Fibroblast of lung (primary cell): ENCODE results near the gene LSAMP. TPM values are rescaled to one million over a fixed set of nuclear protein-coding genes. Genes with fewer than 3 reads are reported as not detected.

ENCODE experiments used
- DNase-seq, 2 donors: peaks; one replicate each; pipeline versions ENCODE4 v3.0.0 to v3.0.0-alpha.2; 2010; ENCODE audit warnings: low read depth in 2 of 2
- H2AFZ ChIP-seq: 2 replicates; pipeline ENCODE4 v1.5.1; 2012; ENCODE audit warnings: low read length, control low read depth, inconsistent platforms
- H3K27ac ChIP-seq: 2 replicates; pipeline ENCODE4 v1.5.1; 2011; ENCODE audit warnings: low read length, control low read depth; ENCODE audit not compliant: insufficient read depth
- H3K27me3 ChIP-seq: 2 replicates; pipeline ENCODE4 v1.5.1; 2011; ENCODE audit warnings: mild to moderate bottlenecking, low read length; ENCODE audit not compliant: control insufficient read depth, insufficient read depth
- H3K36me3 ChIP-seq: 2 replicates; pipeline ENCODE4 v1.5.1; 2011; ENCODE audit warnings: low read length; ENCODE audit not compliant: control insufficient read depth, insufficient read depth
- H3K4me1 ChIP-seq: 2 replicates; pipeline ENCODE4 v1.5.1; 2011; ENCODE audit warnings: low read length; ENCODE audit not compliant: control insufficient read depth, insufficient read depth; ENCODE audit errors: extremely low read depth
- H3K4me2 ChIP-seq: 2 replicates; pipeline ENCODE4 v1.5.1; 2011; ENCODE audit warnings: low read length, control low read depth; ENCODE audit not compliant: insufficient read depth; ENCODE audit errors: extremely low read depth
- H3K4me3 ChIP-seq, 4 experiments: fragments of 200-600 bp in 1 of 4; sonication (generic) in 1 of 4; replicated peaks in 1 of 4; 2 replicates each; pipeline ENCODE4 v1.5.1; 2011 to 2016; ENCODE audit warnings: low read length in 4 of 4, low read depth in 3 of 4, mild to moderate bottlenecking in 3 of 4, control low read depth in 2 of 4, inconsistent platforms in 1 of 4, mixed read lengths in 1 of 4; ENCODE audit not compliant: insufficient read depth in 1 of 4; ENCODE audit errors: control extremely low read depth in 1 of 4
- H3K79me2 ChIP-seq: 2 replicates; pipeline ENCODE4 v1.5.1; 2012; ENCODE audit warnings: mild to moderate bottlenecking, low read length, inconsistent platforms; ENCODE audit not compliant: control insufficient read depth, insufficient read depth
- H3K9ac ChIP-seq: 2 replicates; pipeline ENCODE4 v1.5.1; 2011; ENCODE audit warnings: mild to moderate bottlenecking, low read length, control low read depth; ENCODE audit not compliant: insufficient read depth
- H3K9me3 ChIP-seq: 2 replicates; pipeline ENCODE4 v1.5.1; 2012; ENCODE audit warnings: low read depth, low read length; ENCODE audit not compliant: control insufficient read depth, insufficient read depth
- H4K20me1 ChIP-seq: 2 replicates; pipeline ENCODE4 v1.5.1; 2011; ENCODE audit warnings: low read length; ENCODE audit not compliant: control insufficient read depth, insufficient read depth; ENCODE audit errors: extremely low read depth
- CTCF ChIP-seq, 2 donors: IDR thresholded peaks in 1 of 2; conservative IDR thresholded peaks in 1 of 2; 1 replicate in 1 of 2; 2 replicates in 1 of 2; pipeline ENCODE4 v1.5.1; 2011 to 2012; ENCODE audit warnings: low read length in 2 of 2, control low read depth in 1 of 2, inconsistent platforms in 1 of 2, low read depth in 1 of 2, mild to moderate bottlenecking in 1 of 2
- EZH2 ChIP-seq: IDR thresholded peaks from 2 replicates; pipeline ENCODE4 v1.5.1; 2012; ENCODE audit warnings: low read length, control low read depth, mild to moderate bottlenecking; ENCODE audit errors: missing control alignments
- polyA plus RNA-seq, 2 donors: library from polyadenylated mRNA; depleted of rRNA in 1 of 2; stranded (reverse) in 1 of 2; unstranded in 1 of 2; fragments of >200 nt; gene quantifications; 2 replicates each; pipeline ENCODE4 v1.2.1, GENCODE V29; 2011 to 2012; ENCODE audit warnings: missing spikeins in 1 of 2
- total RNA-seq: library from RNA; depleted of rRNA; stranded (reverse); fragments of >200 nt; gene quantifications from 2 replicates; pipeline ENCODE4 v1.2.1, GENCODE V29; 2014

LSAMP gene
- total and polyA plus RNA-seq, 2 donors (not counting 1 experiment from before 2014, with no cell fraction given), result 4.8 to 5.9 TPM

DNA sequence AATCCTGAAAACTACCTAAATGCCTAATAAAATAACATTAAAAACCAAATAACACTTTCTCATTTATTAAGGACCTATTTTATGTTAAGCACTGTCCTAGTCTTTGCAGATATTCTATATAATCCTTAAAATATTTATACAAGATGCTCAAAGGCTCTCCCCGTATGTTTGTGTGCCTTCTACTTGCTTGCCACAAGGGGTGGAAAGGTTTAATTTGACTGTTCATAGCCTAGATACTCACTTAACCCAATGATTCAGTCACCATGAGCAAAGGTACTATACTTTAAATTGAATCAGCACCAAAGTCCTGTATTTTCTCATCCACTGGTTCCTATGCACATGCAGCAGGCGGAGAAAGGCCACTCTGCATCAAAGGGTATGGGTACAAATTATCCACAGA, 32.0 kb downstream of the LSAMP start:
- no peaks in the 10 kb centered on the region for H3K79me2 ChIP-seq
- no peak overlapping the region for H3K9ac ChIP-seq
- no peak overlapping the region for H3K27ac ChIP-seq
- no peaks in the 10 kb centered on the region for H3K9me3 ChIP-seq
- no peak overlapping the region for H2AFZ ChIP-seq
- no peaks in the 10 kb centered on the region for H3K4me1 ChIP-seq
- TF ChIP-seq EZH2 (no peak), CTCF (conservative IDR thresholded peaks at IDR 0.05 in 1 of 2, IDR thresholded peaks at IDR 0.05 in 1 of 2; ENCODE audit: low read depth in 1 of 2, low read length in 2 of 2) (peak in 1 of 2 donors; percentile 25)
- H3K4me3 ChIP-seq, result no peak overlapping the region
- no peaks in the 10 kb centered on the region for H3K27me3 ChIP-seq
- no peaks in the 10 kb centered on the region for H4K20me1 ChIP-seq
- no peak overlapping the region for H3K4me2 ChIP-seq
- H3K36me3 ChIP-seq, result no peaks in the 10 kb centered on the region
- DNase-seq, result no peak

DNA sequence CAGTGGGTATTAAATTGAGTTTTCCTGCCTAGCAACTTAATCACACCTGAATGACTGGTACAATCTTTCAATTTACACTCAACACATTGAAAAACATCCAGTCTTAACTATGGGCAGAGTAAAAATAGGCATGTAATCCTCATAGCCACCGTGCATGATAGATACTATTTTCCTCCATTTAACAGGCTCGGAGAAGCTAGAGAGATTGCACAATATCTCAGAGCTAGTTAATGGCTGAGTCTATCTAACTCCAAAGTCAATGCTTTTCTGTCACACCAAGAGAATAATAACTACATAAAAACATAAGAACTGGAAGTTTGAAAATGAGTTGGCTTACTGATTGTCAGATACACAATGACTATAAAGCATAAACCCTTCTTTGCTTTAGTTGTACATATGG, 36.8 kb downstream of the LSAMP start:
- TF ChIP-seq CTCF (conservative IDR thresholded peaks at IDR 0.05 in 1 of 2, IDR thresholded peaks at IDR 0.05 in 1 of 2; ENCODE audit: low read depth in 1 of 2, low read length in 2 of 2) (no peak), EZH2 (no peak)
- no peak for DNase-seq

DNA sequence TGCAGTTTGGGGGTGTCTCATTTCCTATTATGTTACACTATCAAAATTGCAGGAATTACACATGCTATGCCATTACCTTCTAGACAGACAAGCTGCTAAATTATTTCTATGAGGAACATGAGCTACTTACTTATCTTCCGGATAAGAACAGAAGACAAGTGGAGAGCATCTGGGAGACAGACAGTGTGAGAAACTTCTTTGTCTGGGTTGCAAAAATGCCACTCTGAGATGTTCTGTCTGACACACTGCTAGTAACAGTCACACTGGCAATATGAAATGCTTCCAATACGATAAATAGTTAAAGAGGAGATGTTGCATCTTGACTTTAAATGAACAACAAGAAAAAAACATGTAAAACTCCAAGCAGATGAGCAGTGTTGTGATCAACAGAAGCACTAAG, 40.1 kb downstream of the LSAMP start:
- Histone ChIP-seq H3K9me3 (no peaks in the 10 kb centered on the region), H2AFZ (no peak overlapping the region), H3K4me1 (no peaks in the 10 kb centered on the region), H3K27ac (no peak overlapping the region), H3K36me3 (no peaks in the 10 kb centered on the region), H3K27me3 (no peaks in the 10 kb centered on the region), H3K4me2 (no peak overlapping the region), H3K79me2 (no peaks in the 10 kb centered on the region), H3K9ac (no peak overlapping the region), H3K4me3 (no peak overlapping the region), H4K20me1 (no peaks in the 10 kb centered on the region)
- TF ChIP-seq CTCF (conservative IDR thresholded peaks at IDR 0.05 in 1 of 2, IDR thresholded peaks at IDR 0.05 in 1 of 2; ENCODE audit: low read depth in 1 of 2, low read length in 2 of 2), result no peak
- TF ChIP-seq EZH2, result no peak
- DNase-seq, result no peak

More for the DNA sequence above, 36.8 kb downstream of the LSAMP start:
- Histone ChIP-seq H3K4me1 (no peaks in the 10 kb centered on the region), H3K9ac (no peak overlapping the region), H3K27ac (no peak overlapping the region), H3K4me2 (no peak overlapping the region), H3K27me3 (no peaks in the 10 kb centered on the region), H3K79me2 (no peaks in the 10 kb centered on the region), H3K4me3 (no peak overlapping the region), H3K9me3 (no peaks in the 10 kb centered on the region), H4K20me1 (no peaks in the 10 kb centered on the region), H3K36me3 (no peaks in the 10 kb centered on the region), H2AFZ (no peak overlapping the region)
